ENCODE results near the gene SPTLC3.

The SPTLC3 gene

DNA sequence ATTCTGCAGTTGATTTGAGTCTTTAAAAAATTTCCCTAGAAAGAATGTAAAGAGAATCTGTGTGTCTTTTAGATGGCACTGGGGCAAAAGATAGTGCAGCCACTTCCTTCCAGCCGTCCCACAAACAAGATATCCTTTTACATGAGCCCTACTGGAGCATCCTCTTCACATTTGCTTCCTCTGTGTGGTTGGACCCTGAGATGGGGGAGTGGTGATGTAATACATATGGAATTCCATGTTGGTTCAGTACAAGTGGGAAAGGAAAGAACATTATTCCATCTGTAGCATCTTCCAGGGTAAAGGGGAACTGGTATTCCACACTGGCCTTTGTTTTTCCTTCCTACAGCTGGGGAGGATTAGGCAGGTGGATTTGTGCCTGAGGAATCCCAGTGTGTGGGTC, 133.4 kb downstream of the SPTLC3 start:
- no peak for DNase-seq

DNA sequence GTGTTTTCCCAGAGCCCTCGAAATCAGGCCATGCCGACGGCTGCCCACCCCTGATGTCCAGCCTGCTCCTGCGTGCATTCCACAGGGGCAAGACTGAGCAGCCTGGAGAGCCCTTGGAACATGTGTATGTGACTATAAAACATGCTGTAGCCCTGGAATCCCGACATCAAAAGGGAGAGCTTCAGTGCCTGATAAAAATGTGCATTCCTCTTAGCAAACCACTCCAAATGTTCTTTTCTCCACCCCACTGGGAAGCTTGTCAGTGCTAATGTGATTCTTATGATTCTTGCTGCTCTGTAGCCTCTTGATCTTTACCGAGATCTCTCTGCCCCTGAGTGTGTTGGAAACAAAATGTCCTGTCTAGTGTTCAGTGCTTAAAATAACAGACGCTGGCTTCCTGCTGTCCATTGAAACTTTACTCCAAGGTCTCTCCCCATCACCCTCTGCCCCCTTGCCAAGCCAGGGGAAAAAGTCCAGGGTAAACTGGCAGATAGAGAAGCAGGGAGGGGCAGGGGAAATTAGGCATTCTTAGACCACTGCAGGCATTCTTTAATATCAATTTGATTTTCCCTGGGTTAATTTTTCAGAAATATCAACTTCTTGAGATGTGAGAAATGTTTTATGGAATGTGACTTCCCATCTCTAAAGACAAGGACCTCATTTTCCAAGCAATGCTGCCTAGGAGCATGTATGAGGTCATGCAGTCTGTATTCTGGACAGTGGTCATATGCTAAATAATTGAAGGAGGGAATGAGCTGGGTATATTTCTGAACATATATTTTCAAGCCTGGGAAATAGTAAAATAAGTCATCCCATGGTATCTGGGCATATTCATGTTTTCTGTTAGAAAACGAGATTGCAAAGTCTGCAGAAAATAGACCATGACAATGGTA, 138.5 kb downstream of the SPTLC3 start:
- DNase-seq, result no peak

DNA sequence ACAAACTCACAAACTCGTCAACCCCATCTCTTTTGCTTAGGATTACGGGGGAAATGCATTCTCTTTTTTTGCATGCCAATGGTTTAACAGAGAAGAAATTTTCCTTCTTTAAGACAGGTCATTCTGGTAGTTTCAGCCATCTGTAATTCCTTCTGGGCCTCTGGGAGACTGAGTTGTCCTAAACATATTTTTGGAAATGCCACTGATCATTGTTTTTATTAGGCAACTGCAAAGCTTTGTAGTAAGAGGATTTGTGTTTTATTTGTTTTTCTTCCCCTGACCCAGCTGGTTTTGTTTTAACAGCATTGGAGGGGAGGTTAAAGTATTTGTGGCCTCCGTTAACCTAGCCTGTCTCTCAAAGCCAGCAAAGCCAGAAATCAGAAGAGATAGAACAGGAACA, 139.2 kb downstream of the SPTLC3 start:
- no peak for DNase-seq

DNA sequence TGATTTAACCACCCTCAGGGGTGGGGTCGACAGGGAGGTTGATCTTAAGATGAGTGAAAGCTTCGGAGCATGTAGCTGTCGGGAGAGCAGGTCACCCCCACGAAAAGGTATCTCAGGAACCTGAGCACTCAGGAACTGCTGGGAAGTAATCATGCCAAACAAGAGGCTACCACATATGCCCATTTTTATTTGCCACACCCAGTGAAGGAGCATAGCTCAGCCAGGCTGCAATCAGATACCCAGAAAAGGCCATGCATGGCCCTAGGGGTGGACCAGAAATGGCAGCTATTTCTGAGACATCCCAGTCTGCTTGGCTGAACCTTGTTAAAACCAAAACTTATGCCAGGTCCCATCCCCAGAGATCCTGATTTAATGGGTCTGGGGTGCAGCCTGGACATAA, 139.6 kb downstream of the SPTLC3 start:
- no peak for DNase-seq

DNA sequence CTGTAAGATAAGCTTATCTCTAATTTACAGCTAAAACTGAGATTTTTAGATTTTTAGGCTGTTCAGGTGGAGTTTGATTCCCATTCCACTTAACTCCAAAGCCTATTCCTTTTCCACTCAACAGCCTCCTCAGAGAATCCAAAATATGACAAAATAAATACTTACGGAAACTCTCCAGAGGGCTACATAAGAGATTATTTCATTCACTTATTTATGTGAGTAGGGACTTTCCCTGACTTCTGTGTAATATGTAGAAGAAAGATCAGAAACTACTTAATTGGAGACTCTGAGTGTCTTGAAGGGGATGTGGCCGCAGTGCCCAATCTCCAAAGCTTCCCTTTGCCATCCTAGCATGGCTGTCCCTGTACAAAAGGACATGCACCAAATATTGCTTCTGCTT, 140.2 kb downstream of the SPTLC3 start:
- DNase-seq, result no peak

DNA sequence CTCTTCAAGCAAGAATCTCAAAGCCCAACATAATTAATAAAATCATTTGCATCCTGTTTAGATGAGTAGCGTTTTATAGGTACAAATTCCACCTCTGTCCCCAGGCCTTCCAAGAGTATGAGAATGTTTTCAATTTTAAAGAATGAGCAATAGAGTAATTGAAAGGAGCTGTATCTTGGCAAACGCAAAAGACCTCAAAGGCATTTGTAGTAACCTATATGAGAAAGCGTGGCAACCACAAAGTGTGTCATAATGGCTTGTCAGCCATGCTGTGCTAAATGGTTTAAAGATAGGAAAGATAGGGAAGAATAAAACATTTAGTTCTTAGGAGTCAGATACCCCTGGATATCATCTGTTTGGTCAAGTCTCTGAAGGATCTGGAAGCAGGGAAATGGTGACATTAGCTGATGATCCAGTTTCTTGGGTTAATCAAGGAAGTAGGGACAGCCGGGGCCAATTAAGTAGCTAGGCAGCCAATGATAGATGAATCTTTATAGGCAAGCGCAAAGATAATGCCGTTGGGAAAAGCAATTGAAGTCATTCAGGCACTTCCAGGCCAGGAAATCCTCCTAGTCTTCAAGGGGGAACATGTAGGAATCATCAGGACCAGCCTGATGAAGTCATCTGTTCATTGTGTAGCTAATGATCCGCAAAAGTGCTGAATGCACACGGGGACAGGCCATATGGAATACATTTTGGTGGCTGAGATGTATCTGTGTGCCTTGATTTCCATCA, 140.8 kb downstream of the SPTLC3 start:
- DNase-seq, result no peak

DNA sequence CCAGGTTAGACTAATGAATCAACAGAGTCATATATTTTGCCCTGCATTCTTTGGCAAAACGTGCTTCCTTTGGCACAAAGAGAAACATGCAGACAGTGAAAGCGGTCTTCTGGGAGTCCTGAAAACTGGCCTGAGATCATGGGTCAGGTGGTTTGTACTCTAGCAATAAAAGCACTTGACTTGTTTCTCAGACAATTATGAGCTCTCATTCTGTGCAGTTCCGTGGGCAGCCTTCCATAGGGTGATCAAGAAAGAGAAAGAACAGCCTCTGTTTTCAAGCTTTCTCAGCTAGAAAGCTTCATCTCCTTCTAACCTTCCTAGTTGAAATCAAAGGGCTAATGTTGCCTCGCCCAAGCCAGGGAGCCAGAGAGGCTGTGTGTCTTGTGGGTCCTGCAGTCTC, 149.6 kb downstream of the SPTLC3 start:
- no peak for DNase-seq

DNA sequence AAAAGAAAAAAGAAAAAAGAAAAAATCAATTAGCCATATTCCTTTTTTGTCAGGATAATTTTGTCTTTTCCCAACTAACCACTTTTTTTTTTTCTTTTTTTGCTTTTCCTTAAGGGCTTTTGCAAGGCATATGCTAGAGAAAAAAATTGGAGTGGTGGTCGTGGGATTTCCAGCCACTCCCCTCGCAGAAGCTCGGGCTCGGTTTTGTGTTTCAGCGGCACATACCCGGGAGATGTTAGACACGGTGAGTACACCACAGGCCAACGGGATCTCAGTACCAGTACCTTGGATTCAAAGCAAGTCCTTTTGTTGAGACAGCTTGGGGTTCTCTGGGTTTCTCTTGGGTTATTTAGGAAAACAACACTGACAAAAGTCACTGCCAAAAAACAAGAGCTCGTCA, 151.1 kb downstream of the SPTLC3 start:
- DNase-seq, result no peak

DNA sequence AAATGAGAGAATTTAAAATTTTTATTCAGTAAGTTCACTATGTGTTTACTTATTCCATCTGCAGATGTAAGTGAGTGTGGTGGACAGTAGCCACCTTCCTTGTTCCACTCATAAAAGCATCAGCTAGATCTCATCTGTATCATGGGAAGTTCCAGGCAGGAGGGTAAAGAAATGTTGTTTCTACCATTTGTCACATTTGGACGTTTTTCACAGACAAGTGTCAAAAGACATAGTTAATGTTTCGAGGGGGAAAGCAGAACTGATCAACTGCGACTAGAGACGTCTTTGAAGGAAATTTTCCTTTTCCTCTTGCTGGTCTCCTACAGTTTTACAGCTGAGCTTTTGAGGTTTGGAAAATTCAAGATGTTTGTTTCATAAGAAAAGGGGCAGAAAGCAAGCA, 156.4 kb downstream of the SPTLC3 start:
- no peak for DNase-seq

DNA sequence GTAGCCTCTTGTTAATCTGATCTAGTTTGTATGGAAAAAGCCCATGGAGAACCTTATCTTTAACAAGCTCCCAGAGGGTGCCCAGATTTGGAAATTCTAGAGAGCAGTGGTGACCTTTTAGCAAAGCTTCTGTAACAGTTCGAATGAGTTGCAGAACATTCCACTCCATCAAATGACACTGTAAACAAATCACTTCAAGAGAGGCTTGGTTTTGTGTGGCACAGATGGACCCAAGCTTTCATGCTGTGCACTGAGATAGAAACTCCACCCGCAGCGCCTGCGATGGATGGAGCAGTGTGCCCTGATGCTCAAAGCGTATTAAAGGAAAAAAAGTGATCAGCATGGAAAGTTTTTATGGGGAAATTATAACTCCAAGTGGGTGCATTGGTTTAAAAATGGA, 157.2 kb downstream of the SPTLC3 start:
- no peak for DNase-seq

DNA sequence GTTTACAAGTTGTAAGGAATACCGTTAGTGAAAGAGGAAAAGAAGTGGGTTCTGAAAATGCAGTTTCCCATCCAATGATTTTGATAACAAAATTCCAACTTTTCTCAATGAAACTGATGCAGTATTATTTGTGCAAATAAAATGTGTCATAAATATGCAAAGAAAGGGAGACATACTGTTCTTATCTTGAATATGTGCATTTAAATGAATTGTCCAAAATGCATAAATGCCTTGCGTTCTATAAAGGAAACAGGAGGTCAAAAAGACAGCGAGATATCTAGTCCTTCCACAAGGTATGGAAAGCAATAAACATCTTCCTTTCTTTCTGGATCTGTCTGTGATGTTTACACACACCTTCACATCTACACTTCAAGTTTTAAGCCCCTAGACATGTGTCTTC, 157.7 kb downstream of the SPTLC3 start:
- DNase-seq, result no peak

DNA sequence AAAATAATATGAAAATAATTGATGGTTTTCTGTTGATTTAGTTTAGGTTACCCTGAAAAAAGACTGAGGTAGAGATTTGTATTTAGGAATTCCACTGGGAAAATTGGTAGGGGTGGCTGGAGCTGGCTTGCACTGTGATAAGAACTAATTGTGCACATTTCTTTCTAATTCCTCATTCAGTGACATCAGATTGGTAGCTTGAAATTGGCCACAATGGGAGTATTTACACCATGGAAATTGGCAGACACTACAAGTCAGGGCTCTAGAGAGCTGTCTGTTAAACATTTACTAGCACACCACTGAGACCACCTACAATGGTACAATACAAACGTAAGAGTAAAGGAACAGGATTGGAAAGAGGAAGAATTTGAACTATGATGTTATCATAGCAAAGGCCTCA, 160.3 kb downstream of the SPTLC3 start:
- no peak for DNase-seq

DNA sequence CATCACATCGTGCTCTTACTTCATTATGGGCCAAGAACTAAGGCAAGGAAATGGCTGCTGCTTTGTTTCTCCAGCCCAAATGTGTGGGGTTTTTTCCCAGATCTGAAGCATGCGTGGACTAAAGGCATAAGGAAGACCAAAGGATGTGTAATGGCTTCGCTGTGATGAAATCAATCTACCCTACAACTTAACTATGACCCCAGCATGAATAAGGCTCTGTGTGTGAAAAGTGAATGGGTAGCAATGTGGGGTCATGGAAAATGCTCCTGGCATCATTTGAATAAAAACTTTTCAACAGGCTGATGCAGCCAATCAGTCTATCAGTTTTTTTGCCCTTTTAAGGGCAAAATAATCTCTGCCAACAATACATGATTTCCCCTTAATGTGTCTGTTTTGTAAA, 162.0 kb downstream of the SPTLC3 start:
- DNase-seq, result no peak

DNA sequence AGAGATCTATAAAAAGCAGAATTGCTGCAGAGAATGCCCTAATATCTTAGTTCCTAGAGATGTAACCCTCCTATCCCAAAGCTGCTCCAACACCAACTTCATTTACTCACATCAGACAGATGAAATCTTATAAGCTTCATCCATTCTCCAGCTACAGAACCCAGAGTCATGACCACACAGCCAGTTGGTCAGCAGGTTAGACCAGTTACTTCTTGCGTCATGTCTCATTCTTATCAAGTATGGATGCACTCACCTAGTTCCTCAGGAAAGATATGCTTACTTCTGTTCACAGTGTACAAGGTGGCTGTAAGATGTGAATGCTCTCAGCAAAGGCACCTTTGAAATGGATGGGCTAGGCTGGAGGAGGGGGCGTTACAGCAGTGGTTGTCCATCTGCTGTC, 164.4 kb downstream of the SPTLC3 start:
- DNase-seq, result no peak

DNA sequence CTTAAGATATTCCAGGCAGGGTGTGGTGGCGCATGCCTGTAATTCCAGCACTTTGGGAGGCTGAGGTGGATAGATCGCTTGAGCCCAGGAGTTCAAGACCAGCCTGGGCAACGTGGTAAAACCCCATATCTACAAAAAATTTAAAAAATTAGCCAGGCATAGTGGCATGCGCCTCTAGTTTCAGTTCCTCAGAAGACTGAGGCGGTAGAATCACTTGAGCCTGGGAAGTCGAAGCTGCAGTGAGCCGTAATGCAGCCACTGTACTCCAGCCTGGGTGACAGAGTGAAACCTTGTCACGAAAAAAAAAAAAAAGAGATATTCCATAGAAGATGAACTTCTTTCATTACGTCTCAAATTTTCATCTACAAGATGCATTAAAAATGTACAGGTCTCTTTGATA, 165.6 kb downstream of the SPTLC3 start:
- DNase-seq, result no peak

DNA sequence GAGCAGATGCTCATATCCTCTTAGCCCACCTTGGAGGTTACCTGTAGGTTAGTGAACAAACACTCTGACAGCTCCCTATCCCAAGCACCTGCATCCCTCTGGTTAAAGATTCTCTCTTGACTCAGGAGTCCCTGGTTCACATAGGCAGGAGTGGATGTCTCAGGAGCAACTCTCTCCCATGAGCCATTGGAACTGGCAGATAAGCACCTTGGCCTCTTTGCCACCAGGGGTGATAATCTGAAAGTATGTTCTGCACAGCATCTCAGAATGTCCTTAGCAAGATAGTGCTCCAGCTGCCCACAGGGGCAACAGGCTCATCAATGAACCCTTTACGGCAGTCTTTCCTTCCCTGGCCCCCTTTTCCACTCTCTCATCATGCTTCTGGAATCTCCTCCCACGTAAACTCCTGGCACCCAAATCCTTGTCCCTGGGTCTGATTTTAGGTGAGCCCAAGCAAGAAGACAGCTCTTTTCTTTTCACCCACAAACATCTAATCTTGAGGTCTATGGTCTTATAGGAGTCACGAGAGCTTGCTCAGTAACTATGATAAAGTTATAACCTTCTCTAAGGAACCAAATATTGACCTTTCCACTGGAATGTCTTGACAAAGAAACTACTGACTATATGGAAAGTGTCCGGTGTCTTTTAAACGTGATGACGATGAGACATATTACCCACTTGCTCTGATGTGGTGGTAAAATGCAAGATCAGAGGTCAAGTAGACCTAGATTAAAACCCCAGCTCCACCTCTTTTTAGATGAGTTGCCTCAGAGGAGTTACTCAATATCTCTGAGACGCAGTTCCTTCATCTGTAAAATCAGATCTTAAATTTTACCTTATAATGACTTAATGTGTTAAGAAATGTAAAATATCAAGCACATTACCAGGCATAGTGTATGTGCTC, 172.5 kb downstream of the SPTLC3 start:
- DNase-seq, result no peak

DNA sequence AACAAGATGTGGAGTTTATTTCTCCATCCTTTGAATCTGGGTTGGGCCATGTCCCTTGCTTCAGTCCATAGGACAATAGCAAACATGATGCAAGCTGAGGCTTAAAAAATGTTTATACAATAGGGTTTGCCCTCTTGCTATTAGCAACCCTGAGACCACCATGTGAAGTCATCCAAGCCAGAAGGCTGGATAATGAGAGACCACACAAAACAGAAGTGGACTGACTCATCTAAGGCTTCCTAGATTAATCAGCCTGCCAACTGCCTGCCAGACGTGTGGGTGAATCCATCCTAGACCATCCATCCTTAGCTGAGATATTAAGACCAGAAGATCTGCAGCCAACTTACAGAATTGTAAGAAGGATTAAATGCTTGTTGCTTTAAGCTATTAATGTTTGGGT, 174.2 kb downstream of the SPTLC3 start:
- no peak for DNase-seq

DNA sequence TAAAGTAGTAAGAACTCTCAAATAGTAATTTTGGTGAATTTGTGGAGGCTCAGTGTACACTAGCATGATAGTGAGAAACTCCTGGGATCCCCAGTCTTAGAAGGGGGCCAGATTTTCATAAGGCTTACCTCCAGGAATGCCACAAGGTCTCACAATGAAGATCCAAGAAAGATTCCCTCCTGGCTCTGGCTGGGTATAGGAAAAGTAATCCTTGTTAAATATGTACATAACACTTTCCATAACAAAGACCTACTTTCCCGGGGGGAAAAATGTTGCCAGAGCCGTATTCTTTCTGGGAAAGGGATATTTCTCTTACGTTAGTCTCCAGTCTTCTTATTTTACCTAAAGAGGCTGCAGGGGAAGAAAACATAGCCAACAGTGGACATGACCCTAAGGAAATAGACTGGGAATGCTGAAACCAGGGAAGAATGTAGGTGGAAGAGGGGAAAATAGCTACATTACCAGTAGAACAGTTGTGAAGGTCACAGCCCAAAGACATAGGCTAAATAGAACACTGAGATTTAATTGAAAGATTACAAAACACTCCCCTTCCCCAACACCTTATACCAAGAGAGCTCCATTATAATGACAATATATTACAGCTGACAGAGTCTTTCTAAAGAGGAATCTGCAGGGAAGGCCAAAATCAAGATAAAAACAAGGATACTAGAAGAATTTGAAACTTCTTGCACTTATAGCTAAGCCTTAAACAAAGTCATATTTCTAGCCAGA, 177.4 kb downstream of the SPTLC3 start:
- no peak for DNase-seq

DNA sequence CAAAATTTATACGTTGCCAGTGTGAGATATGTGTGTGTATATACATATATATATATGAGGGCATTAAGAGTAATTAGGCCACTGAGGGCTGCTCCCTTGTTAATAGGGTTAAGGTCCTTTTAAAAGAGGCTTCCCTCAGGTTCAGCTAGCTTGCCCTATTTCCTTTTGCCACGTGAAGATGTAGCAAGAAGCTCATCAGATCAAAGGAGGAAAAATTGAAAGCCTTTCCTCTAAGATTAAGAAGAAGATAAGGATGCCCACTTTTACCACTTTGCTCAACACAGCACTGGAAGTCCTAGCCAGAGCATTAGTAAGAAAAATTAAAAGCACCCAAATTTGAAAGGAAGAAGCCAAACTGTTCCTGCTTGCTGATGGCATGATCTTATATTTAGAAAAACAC, 179.1 kb downstream of the SPTLC3 start:
- no peak for DNase-seq

DNA sequence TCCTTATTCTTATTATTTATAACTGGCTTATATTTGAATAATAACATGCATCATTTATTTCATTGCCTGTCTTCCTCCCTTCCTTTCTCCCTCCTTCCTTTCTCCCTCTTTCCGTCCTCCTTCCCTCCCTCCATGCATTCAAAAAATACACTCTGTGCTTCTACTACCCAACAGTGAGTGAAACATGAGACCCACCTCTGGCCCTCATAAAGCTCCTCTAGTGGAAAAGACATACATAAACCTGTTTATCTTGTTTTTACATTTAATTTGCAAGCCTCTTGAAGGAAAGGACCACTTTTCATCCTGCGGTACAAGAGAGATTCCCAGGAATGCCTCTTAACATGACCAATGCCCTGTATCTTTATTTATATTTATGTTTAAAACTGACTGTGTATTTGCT, 190.5 kb downstream of the SPTLC3 start:
- DNase-seq, result no peak

DNA sequence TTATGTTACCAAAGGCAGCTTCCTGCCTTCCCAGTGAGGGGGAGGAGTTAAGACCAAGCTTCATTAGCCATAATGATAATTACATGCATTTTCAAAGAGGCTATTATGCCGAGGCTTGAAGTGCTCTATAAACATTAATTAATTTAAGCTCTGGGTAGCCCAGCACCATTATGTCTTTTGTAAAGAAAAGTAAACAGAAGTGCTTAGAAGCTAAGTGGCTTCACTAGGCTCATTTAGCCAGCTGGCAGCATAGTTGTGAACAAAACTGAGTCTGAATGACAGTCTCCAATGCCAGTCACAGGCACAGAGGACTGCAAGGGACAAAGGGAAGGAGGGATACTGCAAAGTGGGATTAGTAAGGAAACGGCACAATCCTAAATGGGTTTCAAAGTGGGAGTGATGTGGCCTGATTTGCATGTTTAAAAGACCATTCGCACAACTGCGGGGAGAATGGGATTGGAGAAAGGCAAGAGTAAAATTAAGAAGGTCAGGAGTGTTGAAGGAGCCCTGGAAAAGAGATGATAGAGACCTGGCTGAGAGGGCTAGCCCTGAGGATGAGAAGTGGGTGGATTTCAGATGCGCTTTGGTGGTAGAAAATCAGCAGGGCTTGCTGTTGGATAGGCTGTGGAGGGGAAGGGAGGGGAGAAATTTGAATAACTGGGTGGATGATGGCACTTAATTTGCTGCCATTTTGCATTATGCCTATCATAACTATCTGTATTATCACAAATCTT, 192.2 kb downstream of the SPTLC3 start:
- no peak for DNase-seq

DNA sequence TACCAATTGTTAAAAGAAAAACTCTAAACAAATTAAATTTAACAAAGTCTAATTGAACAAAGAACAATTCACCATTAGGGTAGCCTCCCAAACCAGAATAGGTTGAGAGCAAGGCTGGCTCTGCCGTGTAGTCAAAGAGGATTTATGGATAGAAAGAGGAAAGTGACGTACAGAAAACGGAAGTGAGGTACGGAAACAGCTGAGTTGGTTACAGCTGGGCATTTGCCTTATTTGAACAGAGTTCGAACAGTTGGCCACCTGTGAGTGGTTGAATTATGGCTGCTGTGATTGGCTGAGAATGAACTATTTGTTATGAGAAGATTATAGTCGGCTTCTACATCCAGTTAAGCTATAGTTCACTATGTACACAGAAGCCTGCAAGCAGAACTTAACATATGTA, 193.8 kb downstream of the SPTLC3 start:
- no peak for DNase-seq

All from NCI-H1694 (cell line).